IPS DF 6.9 (cell line): ENCODE data around the gene KAZALD1.

ENCODE experiments used
- DNase-seq: peaks from one replicate; pipeline ENCODE4 v3.0.0-alpha.2; 2013; ENCODE audit warnings: low read depth, low spot score
- H3K27ac ChIP-seq: one replicate; pipeline ENCODE4 v1.5.1; 2013; ENCODE audit warnings: low read length, control low read depth
- H3K27me3 ChIP-seq: 2 replicates; pipeline ENCODE4 v1.6.1; 2013; ENCODE audit warnings: mild to moderate bottlenecking, low read length; ENCODE audit not compliant: control insufficient read depth, insufficient read depth
- H3K36me3 ChIP-seq: 2 replicates; pipeline ENCODE4 v1.6.1; 2013; ENCODE audit warnings: low read length; ENCODE audit not compliant: control insufficient read depth, insufficient read depth
- H3K4me1 ChIP-seq: 2 replicates; pipeline ENCODE4 v1.6.1; 2013; ENCODE audit warnings: low read length; ENCODE audit not compliant: control insufficient read depth, insufficient read depth
- H3K4me3 ChIP-seq: 2 replicates; pipeline ENCODE4 v1.5.1; 2013; ENCODE audit warnings: mild to moderate bottlenecking, low read length
- H3K9me3 ChIP-seq: 2 replicates; pipeline ENCODE4 v1.6.1; 2013; ENCODE audit warnings: low read length, inconsistent platforms; ENCODE audit not compliant: control insufficient read depth, insufficient read depth
- WGBS: extraction: QIAGEN DNeasy Blood & Tissue Kit; methylation state at CpG from one replicate; pipeline ENCODE4 v1.1.7; 2013; ENCODE audit warnings: mixed read lengths, missing lambda C conversion rate; ENCODE audit not compliant: insufficient read length, insufficient coverage; 5-methylcytosine and 5-hydroxymethylcytosine counted together

The KAZALD1 gene

GRCh38 chr10:101080933-101081931 lies 19.4 kb downstream of the KAZALD1 start:
- Histone ChIP-seq H3K36me3 (no peaks in the 10 kb centered on the region), H3K27ac (no peak overlapping the region), H3K4me1 (no peaks in the 10 kb centered on the region), H3K4me3 (no peak overlapping the region), H3K9me3 (no peaks in the 10 kb centered on the region), H3K27me3 (peaks cover 3% of the 10 kb centered on the region; the same call in 1 of the 2 replicates)
- WGBS, result no CpG with 5 or more reads among the region's 5 CpGs
- no peak for DNase-seq

DNA sequence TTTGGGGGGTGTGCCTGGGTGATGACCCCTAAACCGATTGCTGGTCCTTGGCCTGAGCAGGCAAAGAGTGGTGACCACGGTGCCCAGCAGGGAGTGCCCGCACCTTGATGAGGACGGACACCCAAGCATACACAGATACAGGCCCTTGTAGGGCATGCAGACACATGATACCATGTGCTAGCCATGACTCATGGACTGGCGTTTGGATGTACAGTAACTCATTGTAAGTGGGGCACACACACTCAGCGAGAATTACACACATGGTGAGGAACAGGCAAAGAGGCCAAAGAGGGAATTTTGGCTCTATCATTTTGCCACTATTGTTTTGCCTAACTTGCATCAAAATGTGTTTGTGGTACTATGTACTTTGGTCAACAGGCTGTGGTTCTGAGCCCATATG lies 24.1 kb downstream of the KAZALD1 start:
- no peak for DNase-seq
- Histone ChIP-seq H3K36me3 (no peaks in the 10 kb centered on the region), H3K27ac (no peak overlapping the region), H3K4me1 (no peaks in the 10 kb centered on the region), H3K4me3 (no peak overlapping the region), H3K27me3 (peaks cover 3% of the 10 kb centered on the region; the same call in 1 of the 2 replicates), H3K9me3 (no peaks in the 10 kb centered on the region)
- no CpG with 5 or more reads among the region's 6 CpGs for WGBS

GRCh38 chr10:101087376-101087775 lies 25.6 kb downstream of the KAZALD1 start:
- Histone ChIP-seq H3K4me3 (no peak overlapping the region), H3K27me3 (0 out of 2 replicates have a peak, but pooled peaks cover 1% of the 10 kb centered on the region), H3K36me3 (no peaks in the 10 kb centered on the region), H3K27ac (no peak overlapping the region), H3K9me3 (no peaks in the 10 kb centered on the region), H3K4me1 (no peaks in the 10 kb centered on the region)
- WGBS, result no CpG with 5 or more reads among the region's 10 CpGs
- no peak for DNase-seq

DNA sequence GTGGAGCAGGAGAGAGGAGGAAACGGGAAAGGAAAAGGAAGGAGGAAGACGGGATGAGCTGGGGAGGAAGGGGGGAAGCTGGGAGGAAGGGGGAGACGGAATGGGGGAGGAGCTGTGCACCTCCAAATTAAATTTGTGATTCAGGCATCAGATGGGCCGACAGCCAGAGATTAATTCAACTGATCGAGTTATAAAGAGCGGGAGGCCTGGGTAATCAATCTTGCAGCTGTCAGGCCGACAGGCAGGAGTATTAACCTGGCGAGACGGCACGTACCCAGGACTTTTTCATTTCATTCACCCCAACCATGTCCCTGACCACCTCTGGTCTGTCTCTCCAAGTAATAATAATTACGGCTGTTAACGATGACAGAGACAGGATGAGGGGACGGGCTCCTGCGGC lies 26.2 kb downstream of the KAZALD1 start:
- no peaks in the 10 kb centered on the region for H3K36me3 ChIP-seq
- no peaks in the 10 kb centered on the region for H3K4me1 ChIP-seq
- 0 out of 2 replicates have a peak, but pooled peaks cover 1% of the 10 kb centered on the region for H3K27me3 ChIP-seq
- WGBS, result no CpG with 5 or more reads among the region's 14 CpGs
- H3K9me3 ChIP-seq, result no peaks in the 10 kb centered on the region
- H3K27ac ChIP-seq, result no peak overlapping the region
- H3K4me3 ChIP-seq, result no peak overlapping the region
- no peak for DNase-seq

DNA sequence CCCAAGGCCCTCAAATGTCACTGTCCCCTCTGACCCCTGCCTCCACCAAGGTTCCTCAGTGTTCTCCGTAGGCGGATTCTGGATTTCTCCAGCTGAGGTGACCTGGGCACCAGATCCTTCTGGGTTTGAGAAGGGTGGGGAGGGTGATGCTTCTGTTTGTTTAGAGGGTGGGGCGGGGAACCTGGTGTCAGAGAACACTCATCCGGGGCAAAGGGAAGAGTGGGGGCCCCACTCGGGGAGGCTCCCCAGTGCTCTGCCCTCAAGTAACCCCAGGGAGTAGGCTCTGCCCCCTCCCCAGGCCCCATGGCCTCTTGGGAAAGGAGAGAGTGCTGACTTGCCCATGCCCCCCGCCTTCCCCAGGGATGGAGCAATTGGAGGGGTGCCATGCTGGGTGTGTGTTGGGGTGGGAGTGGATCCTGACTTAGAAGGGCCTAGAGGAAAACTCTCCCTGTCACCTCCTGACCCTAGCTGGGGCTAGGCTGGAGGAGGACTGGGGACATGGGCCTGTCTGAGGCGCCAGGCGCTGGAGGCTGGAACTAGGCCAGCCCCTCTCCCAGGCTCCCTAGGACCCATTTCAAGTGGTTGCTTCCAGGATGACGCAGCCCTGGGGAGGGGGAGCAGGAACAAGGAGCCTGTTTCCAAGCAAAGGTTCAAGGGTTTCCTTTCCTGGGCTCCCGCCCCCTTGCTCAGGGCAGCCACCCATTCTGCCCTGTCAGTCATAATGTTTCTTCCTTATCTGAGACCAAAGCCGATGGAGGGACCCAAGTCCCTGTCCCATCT lies 27.9 kb downstream of the KAZALD1 start:
- Histone ChIP-seq H3K4me3 (no peak overlapping the region), H3K36me3 (no peaks in the 10 kb centered on the region), H3K4me1 (peaks cover 2% of the 10 kb centered on the region; the same call in 1 of the 2 replicates), H3K27me3 (0 out of 2 replicates have a peak, but pooled peaks cover 1% of the 10 kb centered on the region), H3K27ac (no peak overlapping the region), H3K9me3 (no peaks in the 10 kb centered on the region)
- DNase-seq, result no peak
- no CpG with 5 or more reads among the region's 11 CpGs for WGBS

- H3K27me3 ChIP-seq, result no peaks in the 10 kb centered on the region
- no CpG with 5 or more reads among the region's 5 CpGs for WGBS
- no peak overlapping the region for H3K27ac ChIP-seq
- no peak for DNase-seq
- no peak overlapping the region for H3K4me3 ChIP-seq
- peaks cover 5% of the 10 kb centered on the region for H3K4me1 ChIP-seq
- no peaks in the 10 kb centered on the region for H3K9me3 ChIP-seq
- H3K36me3 ChIP-seq, result no peaks in the 10 kb centered on the region
These were observed 28.8 kb downstream of the KAZALD1 start for GRCh38 chr10:101090597-101090996.

DNA sequence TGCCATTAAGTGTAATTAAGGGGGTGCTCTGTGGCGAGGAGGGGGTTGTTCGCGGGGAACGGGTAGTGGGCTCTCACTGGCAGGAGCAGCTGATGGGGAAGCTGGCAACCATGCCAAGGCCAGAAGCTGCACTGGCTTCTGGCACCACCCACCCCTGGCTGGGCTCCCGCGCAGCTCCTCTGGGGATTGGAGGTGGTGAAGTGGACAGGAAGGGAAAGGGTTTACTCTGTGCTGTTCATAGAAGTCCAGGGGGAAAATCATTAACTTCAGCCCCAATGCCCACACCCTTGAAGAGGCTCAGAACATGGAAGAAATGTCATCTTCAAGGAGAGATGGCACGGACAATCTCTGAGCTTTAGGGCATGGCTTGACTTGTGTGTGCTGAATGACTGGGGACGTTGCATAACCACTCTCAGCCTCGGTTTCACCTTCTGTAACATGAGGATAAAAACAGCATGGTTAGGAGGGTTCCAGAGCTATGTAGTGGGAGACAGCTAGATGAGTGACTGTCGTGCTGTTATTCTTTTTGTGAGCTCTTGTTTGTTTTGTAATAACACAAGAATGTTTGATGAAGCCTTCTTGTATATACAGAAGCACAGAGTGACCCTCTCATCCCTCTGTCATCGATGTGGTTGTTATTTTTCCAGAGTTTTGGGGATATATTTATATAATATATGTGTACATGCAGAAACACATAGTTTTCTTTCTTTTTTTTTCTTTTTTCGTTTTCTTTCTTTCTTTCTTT lies 29.9 kb downstream of the KAZALD1 start:
- no peak for DNase-seq
- no CpG with 5 or more reads among the region's 12 CpGs for WGBS
- Histone ChIP-seq H3K27me3 (no peaks in the 10 kb centered on the region), H3K27ac (no peak overlapping the region), H3K4me3 (no peak overlapping the region), H3K4me1 (peaks cover 5% of the 10 kb centered on the region), H3K9me3 (no peaks in the 10 kb centered on the region), H3K36me3 (no peaks in the 10 kb centered on the region)

GRCh38 chr10:101092881-101093354 lies 31.1 kb downstream of the KAZALD1 start:
- Histone ChIP-seq H3K36me3 (no peaks in the 10 kb centered on the region), H3K4me3 (no peak overlapping the region), H3K4me1 (peaks cover 5% of the 10 kb centered on the region), H3K27ac (no peak overlapping the region), H3K9me3 (no peaks in the 10 kb centered on the region), H3K27me3 (no peaks in the 10 kb centered on the region)
- DNase-seq, result no peak
- no CpG with 5 or more reads among the region's 9 CpGs for WGBS

DNA sequence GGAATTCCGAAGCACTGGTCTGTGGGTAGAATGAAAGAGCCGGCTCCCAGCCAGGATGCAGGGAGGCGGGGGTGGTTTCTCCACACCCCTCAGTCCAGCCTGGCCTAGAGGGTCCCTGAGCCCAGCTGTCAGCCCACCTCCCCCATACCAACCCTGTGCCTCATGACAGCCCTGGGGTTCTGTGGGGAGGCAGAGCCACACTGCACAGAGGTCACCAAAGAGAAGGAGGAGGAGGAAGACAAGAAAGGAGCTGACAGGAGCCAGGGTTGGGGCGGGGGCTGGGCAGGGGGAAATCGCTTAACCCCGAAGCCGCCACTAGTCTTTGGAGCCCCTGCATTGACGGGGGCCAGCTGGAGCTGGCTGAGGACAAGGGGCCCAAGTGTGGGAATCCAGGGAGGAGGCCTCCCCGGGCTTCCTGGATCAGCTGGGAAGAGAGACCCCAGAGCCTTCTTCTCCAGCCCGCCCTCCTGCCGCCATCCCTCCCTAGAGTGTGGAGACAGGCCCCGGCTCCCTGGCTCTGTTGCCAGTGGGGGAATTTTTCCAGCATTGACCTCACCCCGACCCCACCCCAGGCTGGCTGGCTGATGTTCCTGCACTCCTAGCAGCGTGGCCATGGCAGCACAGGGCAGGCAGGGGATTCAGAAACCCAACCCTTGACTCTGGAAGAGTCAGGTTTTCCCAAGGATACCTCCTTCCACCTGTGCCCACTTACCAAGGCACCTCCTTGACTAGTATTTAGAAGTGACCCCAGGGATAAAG lies 32.5 kb downstream of the KAZALD1 start:
- no peak for DNase-seq
- Histone ChIP-seq H3K27me3 (no peaks in the 10 kb centered on the region), H3K4me1 (peaks cover 5% of the 10 kb centered on the region), H3K4me3 (no peak overlapping the region), H3K36me3 (no peaks in the 10 kb centered on the region), H3K9me3 (no peaks in the 10 kb centered on the region), H3K27ac (no peak overlapping the region)
- WGBS, result no CpG with 5 or more reads among the region's 14 CpGs
